Adrenal gland (tissue), 5 donors: ENCODE data around the gene KIRREL3.

ENCODE experiments used
- CTCF ChIP-seq, 6 experiments: fragments of 450-650 bp in 4 of 6; fragments of 200-600 bp in 2 of 6; sonication (generic) in 1 of 6; IDR thresholded peaks; 1 replicate in 5 of 6; 2 replicates in 1 of 6; pipeline versions ENCODE4 v1.5.1 to v1.8.0; 2016 to 2021; ENCODE audit warnings: antibody characterized with exemption in 6 of 6, mild to moderate bottlenecking in 2 of 6, moderate library complexity in 1 of 6
- POLR2A ChIP-seq, 2 donors: fragments of 450-650 bp; IDR thresholded peaks; one replicate each; pipeline ENCODE4 v1.6.1; 2017; ENCODE audit warnings: antibody characterized with exemption in 2 of 2, mild to moderate bottlenecking in 2 of 2, moderate library complexity in 1 of 2
- donor health status: DM: no; HTN: no; CAD: no.

GRCh38 chr11:126491092-126491491, 509.5 kb downstream of the KIRREL3 start:
- TF ChIP-seq POLR2A (IDR thresholded peaks at IDR 0.05) (no peak), CTCF (IDR thresholded peaks at IDR 0.05) (no peak)
